ENCODE measurements around the gene INPP5D.
A peak's percentile ranks its signal among the peaks of the same experiment; 100 is the strongest.
"Not testable (repeated sequence)": the region's sequence is repeated elsewhere in the genome, so short reads cannot be mapped to it uniquely, and the experiment has no call there.

The INPP5D gene

GRCh38 chr2:233060980-233061590, 943 bp downstream of the INPP5D start:
- H3K4me1 ChIP-seq (ENCODE audit: control insufficient read depth, insufficient read depth, low read length) = peaks cover 39% of the 10 kb centered on the region
- no peaks in the 10 kb centered on the region for H3K36me3 ChIP-seq (ENCODE audit: control insufficient read depth, insufficient read depth, low read length)
- H3K9me3 ChIP-seq (ENCODE audit: control insufficient read depth, low read length) = no peaks in the 10 kb centered on the region
- H3K27me3 ChIP-seq (ENCODE audit: control insufficient read depth, insufficient read depth, low read length) = no peaks in the 10 kb centered on the region
- H3K9ac ChIP-seq (ENCODE audit: low read length) = peak overlapping the region; percentile 47
- H3K4me3 ChIP-seq (ENCODE audit: low read length) = no peak overlapping the region

- Histone ChIP-seq H3K4me3 (ENCODE audit: low read length) (no peak overlapping the region), H3K4me1 (ENCODE audit: control insufficient read depth, insufficient read depth, low read length) (peaks cover 43% of the 10 kb centered on the region), H3K36me3 (ENCODE audit: control insufficient read depth, insufficient read depth, low read length) (no peaks in the 10 kb centered on the region), H3K27me3 (ENCODE audit: control insufficient read depth, insufficient read depth, low read length) (no peaks in the 10 kb centered on the region), H3K9me3 (ENCODE audit: control insufficient read depth, low read length) (no peaks in the 10 kb centered on the region), H3K9ac (ENCODE audit: low read length) (peak overlapping the region; percentile 47)
Observed at GRCh38 chr2:233061591-233062450, 1.7 kb downstream of the INPP5D start.

- H3K4me1 ChIP-seq (ENCODE audit: control insufficient read depth, insufficient read depth, low read length) = peaks cover 49% of the 10 kb centered on the region
- H3K27me3 ChIP-seq (ENCODE audit: control insufficient read depth, insufficient read depth, low read length) = no peaks in the 10 kb centered on the region
- H3K9ac ChIP-seq (ENCODE audit: low read length) = peak overlapping the region; percentile 37
Observed at GRCh38 chr2:233062451-233062850, 2.3 kb downstream of the INPP5D start.

GRCh38 chr2:233062946-233063268, 2.8 kb downstream of the INPP5D start:
- no peak overlapping the region for H3K4me3 ChIP-seq (ENCODE audit: low read length)
- H3K4me1 ChIP-seq (ENCODE audit: control insufficient read depth, insufficient read depth, low read length) = peaks cover 49% of the 10 kb centered on the region
- no peaks in the 10 kb centered on the region for H3K27me3 ChIP-seq (ENCODE audit: control insufficient read depth, insufficient read depth, low read length)
- no peaks in the 10 kb centered on the region for H3K36me3 ChIP-seq (ENCODE audit: control insufficient read depth, insufficient read depth, low read length)
- H3K9me3 ChIP-seq (ENCODE audit: control insufficient read depth, low read length) = no peaks in the 10 kb centered on the region
- H3K9ac ChIP-seq (ENCODE audit: low read length) = no peak overlapping the region

More at GRCh38 chr2:233062451-233062850, 2.3 kb downstream of the INPP5D start:
- no peaks in the 10 kb centered on the region for H3K9me3 ChIP-seq (ENCODE audit: control insufficient read depth, low read length)
- no peak overlapping the region for H3K4me3 ChIP-seq (ENCODE audit: low read length)
- no peaks in the 10 kb centered on the region for H3K36me3 ChIP-seq (ENCODE audit: control insufficient read depth, insufficient read depth, low read length)

- H3K4me3 ChIP-seq (ENCODE audit: low read length) = no peak overlapping the region
- no peaks in the 10 kb centered on the region for H3K9me3 ChIP-seq (ENCODE audit: control insufficient read depth, low read length)
Observed at GRCh38 chr2:233063269-233063975, 3.3 kb downstream of the INPP5D start.

GRCh38 chr2:233063976-233064411, 3.9 kb downstream of the INPP5D start:
- Histone ChIP-seq H3K36me3 (ENCODE audit: control insufficient read depth, insufficient read depth, low read length) (no peaks in the 10 kb centered on the region), H3K4me3 (ENCODE audit: low read length) (no peak overlapping the region), H3K9ac (ENCODE audit: low read length) (no peak overlapping the region), H3K4me1 (ENCODE audit: control insufficient read depth, insufficient read depth, low read length) (peaks cover 49% of the 10 kb centered on the region), H3K9me3 (ENCODE audit: control insufficient read depth, low read length) (no peaks in the 10 kb centered on the region), H3K27me3 (ENCODE audit: control insufficient read depth, insufficient read depth, low read length) (no peaks in the 10 kb centered on the region)

More at GRCh38 chr2:233063269-233063975, 3.3 kb downstream of the INPP5D start:
- no peak overlapping the region for H3K9ac ChIP-seq (ENCODE audit: low read length)
- no peaks in the 10 kb centered on the region for H3K27me3 ChIP-seq (ENCODE audit: control insufficient read depth, insufficient read depth, low read length)
- peaks cover 49% of the 10 kb centered on the region for H3K4me1 ChIP-seq (ENCODE audit: control insufficient read depth, insufficient read depth, low read length)
- no peaks in the 10 kb centered on the region for H3K36me3 ChIP-seq (ENCODE audit: control insufficient read depth, insufficient read depth, low read length)

- Histone ChIP-seq H3K4me3 (ENCODE audit: low read length) (no peak overlapping the region), H3K36me3 (ENCODE audit: control insufficient read depth, insufficient read depth, low read length) (no peaks in the 10 kb centered on the region), H3K9me3 (ENCODE audit: control insufficient read depth, low read length) (no peaks in the 10 kb centered on the region), H3K9ac (ENCODE audit: low read length) (no peak overlapping the region), H3K4me1 (ENCODE audit: control insufficient read depth, insufficient read depth, low read length) (peaks cover 49% of the 10 kb centered on the region), H3K27me3 (ENCODE audit: control insufficient read depth, insufficient read depth, low read length) (no peaks in the 10 kb centered on the region)
Observed at GRCh38 chr2:233064530-233065199, 4.5 kb downstream of the INPP5D start.

- not testable (repeated sequence) for H3K27me3 ChIP-seq (ENCODE audit: control insufficient read depth, insufficient read depth, low read length); H3K36me3 ChIP-seq (ENCODE audit: control insufficient read depth, insufficient read depth, low read length)
- peaks cover 49% of the 10 kb centered on the region for H3K4me1 ChIP-seq (ENCODE audit: control insufficient read depth, insufficient read depth, low read length)
Observed at GRCh38 chr2:233065200-233065589, 5.1 kb downstream of the INPP5D start.

GRCh38 chr2:233065954-233066470, 5.9 kb downstream of the INPP5D start:
- Histone ChIP-seq H3K4me1 (ENCODE audit: control insufficient read depth, insufficient read depth, low read length) (peaks cover 45% of the 10 kb centered on the region), H3K4me3 (ENCODE audit: low read length) (no peak overlapping the region), H3K27me3 (ENCODE audit: control insufficient read depth, insufficient read depth, low read length) (no peaks in the 10 kb centered on the region), H3K36me3 (ENCODE audit: control insufficient read depth, insufficient read depth, low read length) (no peaks in the 10 kb centered on the region), H3K9ac (ENCODE audit: low read length) (no peak overlapping the region), H3K9me3 (ENCODE audit: control insufficient read depth, low read length) (no peaks in the 10 kb centered on the region)

More at GRCh38 chr2:233065200-233065589, 5.1 kb downstream of the INPP5D start:
- not testable (repeated sequence) for H3K9me3 ChIP-seq (ENCODE audit: control insufficient read depth, low read length); H3K4me3 ChIP-seq (ENCODE audit: low read length); H3K9ac ChIP-seq (ENCODE audit: low read length)

- no peaks in the 10 kb centered on the region for H3K9me3 ChIP-seq (ENCODE audit: control insufficient read depth, low read length)
- H3K9ac ChIP-seq (ENCODE audit: low read length) = no peak overlapping the region
- H3K4me3 ChIP-seq (ENCODE audit: low read length) = no peak overlapping the region
- peaks cover 19% of the 10 kb centered on the region for H3K4me1 ChIP-seq (ENCODE audit: control insufficient read depth, insufficient read depth, low read length)
- H3K27me3 ChIP-seq (ENCODE audit: control insufficient read depth, insufficient read depth, low read length) = no peaks in the 10 kb centered on the region
- no peaks in the 10 kb centered on the region for H3K36me3 ChIP-seq (ENCODE audit: control insufficient read depth, insufficient read depth, low read length)
Observed at GRCh38 chr2:233068762-233069418, 8.7 kb downstream of the INPP5D start.

GRCh38 chr2:233072838-233073237, 12.7 kb downstream of the INPP5D start:
- Histone ChIP-seq H3K9me3 (ENCODE audit: control insufficient read depth, low read length) (no peaks in the 10 kb centered on the region), H3K36me3 (ENCODE audit: control insufficient read depth, insufficient read depth, low read length) (no peaks in the 10 kb centered on the region), H3K27me3 (ENCODE audit: control insufficient read depth, insufficient read depth, low read length) (no peaks in the 10 kb centered on the region), H3K9ac (ENCODE audit: low read length) (no peak overlapping the region), H3K4me3 (ENCODE audit: low read length) (no peak overlapping the region), H3K4me1 (ENCODE audit: control insufficient read depth, insufficient read depth, low read length) (peaks cover 8% of the 10 kb centered on the region)
